Upper lobe of right lung (tissue), 1 donor: ENCODE measurements around the gene PIWIL4. TPM values are rescaled to one million over a fixed set of nuclear protein-coding genes. Genes with fewer than 3 reads are reported as not detected.

Experiments used
- ATAC-seq: fragments of 200-7000 bp; cut with Tn5 transposase; one replicate; pipeline ENCODE4 v1.9.1; 2020; ENCODE audit warnings: mild to moderate bottlenecking, moderate library complexity
- DNase-seq: peaks from one replicate; pipeline ENCODE4 v3.0.0-alpha.2; 2020
- H3K27ac ChIP-seq: fragments of 200-600 bp; one replicate; pipeline ENCODE4 v1.8.0; 2022
- H3K27me3 ChIP-seq: fragments of 200-600 bp; one replicate; pipeline ENCODE4 v1.8.0; 2022; ENCODE audit warnings: mild to moderate bottlenecking
- H3K36me3 ChIP-seq: fragments of 200-600 bp; one replicate; pipeline ENCODE4 v1.8.0; 2022
- H3K4me1 ChIP-seq: fragments of 200-600 bp; one replicate; pipeline ENCODE4 v1.8.0; 2022
- H3K4me3 ChIP-seq: fragments of 200-600 bp; one replicate; pipeline ENCODE4 v1.8.0; 2022; ENCODE audit warnings: mild to moderate bottlenecking
- H3K9me3 ChIP-seq: fragments of 200-600 bp; one replicate; pipeline ENCODE4 v1.8.0; 2022
- CTCF ChIP-seq: fragments of 200-600 bp; IDR thresholded peaks from one replicate; pipeline ENCODE4 v1.8.0; 2022; ENCODE audit warnings: antibody characterized with exemption
- intact Hi-C: fragments of 100-400 bp; cut with DNase I; formaldehyde crosslinking; loops from one replicate; pipeline ENCODE4 v1.11.0; 2022
- long read RNA-seq: library from polyadenylated mRNA; unstranded; transcript quantifications from one replicate; pipeline ENCODE4 v2.0.0, GENCODE V29; 2021
- total RNA-seq: library from RNA; stranded (reverse); fragmentation: NEBNext Ultra II Directional; extraction: Animal tissue kit (Norgen Biotek cat#: 25700); gene quantifications from one replicate; pipeline ENCODE4 v1.2.1, GENCODE V29; 2021
- donor health status: DM: no; HTN: yes; CAD: no; lungs with severe emphysema.

Gene PIWIL4
- 2.9 TPM for total RNA-seq
- long read RNA-seq, partial matches to known transcripts = 0 of 6 reads
- long read RNA-seq, other reads (novel, unspliced or antisense) = 6 of 6 reads

- no peaks in the 10 kb centered on the region for H3K4me1 ChIP-seq
- no peaks in the 10 kb centered on the region for H3K27me3 ChIP-seq
- no peak within 1 kb of the TSS for H3K4me3 ChIP-seq
- no peak within 1 kb of the TSS for H3K27ac ChIP-seq
- ATAC-seq (no peak), DNase-seq (no peak)
- no peaks in the 10 kb centered on the region for H3K36me3 ChIP-seq
- no peak for TF ChIP-seq CTCF
- intact Hi-C loops = no loop called here
- no peaks in the 10 kb centered on the region for H3K9me3 ChIP-seq
These were observed at the start of gene PIWIL4 for GRCh38 chr11:94567181-94567670. PIWIL4 (plus strand) TSS chr11:94567368; CDS start chr11:94567519, 151 bp downstream.

- H3K36me3 ChIP-seq = no peaks in the 10 kb centered on the region
- no peaks in the 10 kb centered on the region for H3K9me3 ChIP-seq
- no peak overlapping the region for H3K27ac ChIP-seq
- intact Hi-C loops = no loop called here
- no peaks in the 10 kb centered on the region for H3K4me1 ChIP-seq
- TF ChIP-seq CTCF = no peak
- no peak for ATAC-seq
- no peak for DNase-seq
- no peak overlapping the region for H3K4me3 ChIP-seq
- no peaks in the 10 kb centered on the region for H3K27me3 ChIP-seq
These were observed 48.9 kb upstream of the PIWIL4 start for GRCh38 chr11:94518300-94518699.

GRCh38 chr11:94519478-94520084 lies 47.6 kb upstream of the PIWIL4 start:
- Histone ChIP-seq H3K9me3 (no peaks in the 10 kb centered on the region), H3K36me3 (no peaks in the 10 kb centered on the region), H3K27ac (no peak overlapping the region), H3K4me3 (no peak overlapping the region), H3K4me1 (no peaks in the 10 kb centered on the region), H3K27me3 (no peaks in the 10 kb centered on the region)
- TF ChIP-seq CTCF = peak; percentile 74
- intact Hi-C loops = no loop called here
- ATAC-seq = peak; percentile 61
- DNase-seq = no peak

GRCh38 chr11:94521684-94522083 lies 45.5 kb upstream of the PIWIL4 start:
- Histone ChIP-seq H3K36me3 (no peaks in the 10 kb centered on the region), H3K27me3 (no peaks in the 10 kb centered on the region), H3K4me1 (no peaks in the 10 kb centered on the region), H3K27ac (no peak overlapping the region), H3K9me3 (no peaks in the 10 kb centered on the region), H3K4me3 (no peak overlapping the region)
- ATAC-seq = peak; percentile 57
- DNase-seq = no peak
- peak; percentile 34 for TF ChIP-seq CTCF
- intact Hi-C loops = no loop called here

GRCh38 chr11:94524341-94524740 lies 42.8 kb upstream of the PIWIL4 start:
- TF ChIP-seq CTCF = no peak
- Histone ChIP-seq H3K4me1 (no peaks in the 10 kb centered on the region), H3K36me3 (no peaks in the 10 kb centered on the region), H3K9me3 (no peaks in the 10 kb centered on the region), H3K27ac (no peak overlapping the region), H3K4me3 (no peak overlapping the region), H3K27me3 (no peaks in the 10 kb centered on the region)
- intact Hi-C loops = no loop called here
- no peak for DNase-seq
- ATAC-seq = no peak
